ENCODE measurements around the gene NKAIN1. TPM values are rescaled to one million over a fixed set of nuclear protein-coding genes. Genes with fewer than 3 reads are reported as not detected.

NKAIN1 gene
- total RNA-seq, 1 experiment from 2014 or later = 36.8 TPM

DNA sequence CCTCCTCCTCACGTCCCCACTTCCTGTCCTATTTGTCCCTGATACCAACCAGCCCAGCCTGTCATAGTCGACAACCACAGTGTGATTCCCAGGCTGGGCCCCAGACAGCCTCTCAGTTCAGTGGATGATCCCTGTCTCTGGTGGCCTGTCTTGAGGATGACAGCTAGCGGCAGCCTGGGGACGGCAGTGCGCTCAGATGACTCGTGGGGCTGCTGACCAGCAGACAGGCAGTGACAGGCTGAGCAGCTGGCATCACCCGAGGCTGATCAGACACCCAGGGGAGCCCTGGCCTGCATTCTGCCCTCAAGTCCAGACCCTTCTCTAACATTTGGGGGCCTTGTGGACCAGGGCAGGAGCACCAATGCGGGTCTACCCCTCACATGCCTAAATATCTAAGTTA is 21.0 kb downstream of the NKAIN1 start:
- H3K27me3 Mint-ChIP-seq (ENCODE audit: low read depth) = no peaks in the 10 kb centered on the region
- CTCF ChIA-PET = interaction anchor here (1.5 to 6.3 kb wide), 2 partner anchors 34 to 37 kb away, joined by 5 to 59 read pairs; no protein-coding TSS in a partner anchor
- peak overlapping the region; percentile 57; the same call in 1 of the 2 replicates for H3K27ac Mint-ChIP-seq
- H3K4me1 Mint-ChIP-seq = peaks cover 31% of the 10 kb centered on the region
- H3K9me3 Mint-ChIP-seq = no peaks in the 10 kb centered on the region
- no peaks in the 10 kb centered on the region for H3K36me3 Mint-ChIP-seq
- H3K4me3 Mint-ChIP-seq = no peak overlapping the region
- no peak for DNase-seq (ENCODE audit: low spot score)
- no peak for ATAC-seq
- TF ChIP-seq SOX15 (CRISPR knock-in tag; IDR thresholded peaks at IDR 0.05) (no peak), NR1H2 (CRISPR knock-in tag; IDR thresholded peaks at IDR 0.05) (no peak), IRF2 (CRISPR knock-in tag; IDR thresholded peaks at IDR 0.05; ENCODE audit: borderline replicate concordance, low read depth) (no peak), NFE2L1 (CRISPR knock-in tag; IDR thresholded peaks at IDR 0.05) (no peak), TEAD1 (CRISPR knock-in tag; IDR thresholded peaks at IDR 0.05) (no peak)
- TF ChIP-seq, protein P1, sequence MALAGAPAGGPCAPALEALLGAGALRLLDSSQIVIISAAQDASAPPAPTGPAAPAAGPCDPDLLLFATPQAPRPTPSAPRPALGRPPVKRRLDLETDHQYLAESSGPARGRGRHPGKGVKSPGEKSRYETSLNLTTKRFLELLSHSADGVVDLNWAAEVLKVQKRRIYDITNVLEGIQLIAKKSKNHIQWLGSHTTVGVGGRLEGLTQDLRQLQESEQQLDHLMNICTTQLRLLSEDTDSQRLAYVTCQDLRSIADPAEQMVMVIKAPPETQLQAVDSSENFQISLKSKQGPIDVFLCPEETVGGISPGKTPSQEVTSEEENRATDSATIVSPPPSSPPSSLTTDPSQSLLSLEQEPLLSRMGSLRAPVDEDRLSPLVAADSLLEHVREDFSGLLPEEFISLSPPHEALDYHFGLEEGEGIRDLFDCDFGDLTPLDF (CRISPR knock-in tag; IDR thresholded peaks at IDR 0.05) = no peak
- TF ChIP-seq, protein P2, sequence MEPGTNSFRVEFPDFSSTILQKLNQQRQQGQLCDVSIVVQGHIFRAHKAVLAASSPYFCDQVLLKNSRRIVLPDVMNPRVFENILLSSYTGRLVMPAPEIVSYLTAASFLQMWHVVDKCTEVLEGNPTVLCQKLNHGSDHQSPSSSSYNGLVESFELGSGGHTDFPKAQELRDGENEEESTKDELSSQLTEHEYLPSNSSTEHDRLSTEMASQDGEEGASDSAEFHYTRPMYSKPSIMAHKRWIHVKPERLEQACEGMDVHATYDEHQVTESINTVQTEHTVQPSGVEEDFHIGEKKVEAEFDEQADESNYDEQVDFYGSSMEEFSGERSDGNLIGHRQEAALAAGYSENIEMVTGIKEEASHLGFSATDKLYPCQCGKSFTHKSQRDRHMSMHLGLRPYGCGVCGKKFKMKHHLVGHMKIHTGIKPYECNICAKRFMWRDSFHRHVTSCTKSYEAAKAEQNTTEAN (CRISPR knock-in tag; IDR thresholded peaks at IDR 0.05) = no peak
- TF ChIP-seq, protein P3, sequence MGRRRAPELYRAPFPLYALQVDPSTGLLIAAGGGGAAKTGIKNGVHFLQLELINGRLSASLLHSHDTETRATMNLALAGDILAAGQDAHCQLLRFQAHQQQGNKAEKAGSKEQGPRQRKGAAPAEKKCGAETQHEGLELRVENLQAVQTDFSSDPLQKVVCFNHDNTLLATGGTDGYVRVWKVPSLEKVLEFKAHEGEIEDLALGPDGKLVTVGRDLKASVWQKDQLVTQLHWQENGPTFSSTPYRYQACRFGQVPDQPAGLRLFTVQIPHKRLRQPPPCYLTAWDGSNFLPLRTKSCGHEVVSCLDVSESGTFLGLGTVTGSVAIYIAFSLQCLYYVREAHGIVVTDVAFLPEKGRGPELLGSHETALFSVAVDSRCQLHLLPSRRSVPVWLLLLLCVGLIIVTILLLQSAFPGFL (CRISPR knock-in tag; IDR thresholded peaks at IDR 0.05; ENCODE audit: borderline replicate concordance) = no peak
- TF ChIP-seq, protein P4, sequence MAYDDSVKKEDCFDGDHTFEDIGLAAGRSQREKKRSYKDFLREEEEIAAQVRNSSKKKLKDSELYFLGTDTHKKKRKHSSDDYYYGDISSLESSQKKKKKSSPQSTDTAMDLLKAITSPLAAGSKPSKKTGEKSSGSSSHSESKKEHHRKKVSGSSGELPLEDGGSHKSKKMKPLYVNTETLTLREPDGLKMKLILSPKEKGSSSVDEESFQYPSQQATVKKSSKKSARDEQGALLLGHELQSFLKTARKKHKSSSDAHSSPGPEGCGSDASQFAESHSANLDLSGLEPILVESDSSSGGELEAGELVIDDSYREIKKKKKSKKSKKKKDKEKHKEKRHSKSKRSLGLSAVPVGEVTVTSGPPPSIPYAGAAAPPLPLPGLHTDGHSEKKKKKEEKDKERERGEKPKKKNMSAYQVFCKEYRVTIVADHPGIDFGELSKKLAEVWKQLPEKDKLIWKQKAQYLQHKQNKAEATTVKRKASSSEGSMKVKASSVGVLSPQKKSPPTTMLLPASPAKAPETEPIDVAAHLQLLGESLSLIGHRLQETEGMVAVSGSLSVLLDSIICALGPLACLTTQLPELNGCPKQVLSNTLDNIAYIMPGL (CRISPR knock-in tag; IDR thresholded peaks at IDR 0.05) = no peak
- TF ChIP-seq, protein P5, sequence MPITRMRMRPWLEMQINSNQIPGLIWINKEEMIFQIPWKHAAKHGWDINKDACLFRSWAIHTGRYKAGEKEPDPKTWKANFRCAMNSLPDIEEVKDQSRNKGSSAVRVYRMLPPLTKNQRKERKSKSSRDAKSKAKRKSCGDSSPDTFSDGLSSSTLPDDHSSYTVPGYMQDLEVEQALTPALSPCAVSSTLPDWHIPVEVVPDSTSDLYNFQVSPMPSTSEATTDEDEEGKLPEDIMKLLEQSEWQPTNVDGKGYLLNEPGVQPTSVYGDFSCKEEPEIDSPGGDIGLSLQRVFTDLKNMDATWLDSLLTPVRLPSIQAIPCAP (CRISPR knock-in tag; IDR thresholded peaks at IDR 0.05) = no peak
- POLR2A ChIA-PET = no interaction called here

DNA sequence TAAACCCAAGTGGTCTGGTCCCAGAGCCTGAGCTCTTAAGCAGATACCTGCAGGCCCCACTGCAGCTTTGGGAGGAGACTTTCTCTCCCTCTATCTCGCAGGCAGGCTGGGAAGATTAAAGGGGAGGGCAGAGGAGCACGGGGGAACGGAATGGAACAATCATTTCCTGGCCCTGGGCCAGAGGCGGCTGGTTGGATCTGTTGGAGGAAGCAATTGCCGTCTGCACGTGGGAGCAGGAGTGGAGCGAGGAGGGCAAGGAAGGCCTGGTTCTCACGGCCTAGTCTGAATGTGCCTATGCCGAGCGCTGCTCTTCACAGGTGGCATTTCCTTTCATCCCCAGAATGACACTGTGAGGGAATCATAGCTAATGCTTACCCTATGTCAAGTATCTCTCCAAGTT is 23.7 kb downstream of the NKAIN1 start:
- ATAC-seq = peak; percentile 55
- no peaks in the 10 kb centered on the region for H3K9me3 Mint-ChIP-seq
- CTCF ChIA-PET = interaction anchor here (0.5 to 6.3 kb wide), 6 partner anchors 15 to 48 kb away, joined by 3 to 59 read pairs (median 4); no protein-coding TSS in a partner anchor
- H3K36me3 Mint-ChIP-seq = no peaks in the 10 kb centered on the region
- peak overlapping the region; percentile 59; the same call in 1 of the 2 replicates for H3K27ac Mint-ChIP-seq
- H3K4me3 Mint-ChIP-seq = no peak overlapping the region
- TF ChIP-seq, protein P6, sequence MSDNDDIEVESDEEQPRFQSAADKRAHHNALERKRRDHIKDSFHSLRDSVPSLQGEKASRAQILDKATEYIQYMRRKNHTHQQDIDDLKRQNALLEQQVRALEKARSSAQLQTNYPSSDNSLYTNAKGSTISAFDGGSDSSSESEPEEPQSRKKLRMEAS (CRISPR knock-in tag; IDR thresholded peaks at IDR 0.05) = no peak
- TF ChIP-seq RELA (CRISPR knock-in tag; IDR thresholded peaks at IDR 0.05; ENCODE audit: borderline replicate concordance) (no peak), GRHL2 (CRISPR knock-in tag; IDR thresholded peaks at IDR 0.05; ENCODE audit: insufficient replicate concordance, severe bottlenecking) (no peak)
- TF ChIP-seq, protein P7, sequence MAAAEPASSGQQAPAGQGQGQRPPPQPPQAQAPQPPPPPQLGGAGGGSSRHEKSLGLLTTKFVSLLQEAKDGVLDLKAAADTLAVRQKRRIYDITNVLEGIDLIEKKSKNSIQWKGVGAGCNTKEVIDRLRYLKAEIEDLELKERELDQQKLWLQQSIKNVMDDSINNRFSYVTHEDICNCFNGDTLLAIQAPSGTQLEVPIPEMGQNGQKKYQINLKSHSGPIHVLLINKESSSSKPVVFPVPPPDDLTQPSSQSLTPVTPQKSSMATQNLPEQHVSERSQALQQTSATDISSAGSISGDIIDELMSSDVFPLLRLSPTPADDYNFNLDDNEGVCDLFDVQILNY (CRISPR knock-in tag; IDR thresholded peaks at IDR 0.05) = no peak
- POLR2A ChIA-PET = interaction anchor here (0.8 kb wide), 1 partner anchor 20 kb away, joined by 3 read pairs; no protein-coding TSS in a partner anchor
- H3K27me3 Mint-ChIP-seq (ENCODE audit: low read depth) = no peaks in the 10 kb centered on the region
- H3K4me1 Mint-ChIP-seq = peaks cover 24% of the 10 kb centered on the region
- peak; percentile 44 for DNase-seq (ENCODE audit: low spot score)
